GM12878 (cell line): ENCODE data around the gene ZDHHC14.

Source experiments
- ATF2 ChIP-seq: IDR thresholded peaks from 2 replicates; pipeline ENCODE4 v1.6.1; 2012; ENCODE audit warnings: low read length, inconsistent platforms
- ATF3 ChIP-seq: IDR thresholded peaks from 2 replicates; pipeline ENCODE4 v1.6.1; 2011; ENCODE audit warnings: low read depth, mild to moderate bottlenecking, low read length, moderate library complexity, borderline replicate concordance; ENCODE audit errors: extremely low read depth
- BCL11A ChIP-seq: IDR thresholded peaks from 2 replicates; pipeline ENCODE4 v1.6.1; 2011; ENCODE audit warnings: low read depth, low read length
- CREB1 ChIP-seq: IDR thresholded peaks from 2 replicates; pipeline ENCODE4 v1.6.1; 2012; ENCODE audit warnings: low read depth, mild to moderate bottlenecking, inconsistent platforms
- EZH2 ChIP-seq: IDR thresholded peaks from 2 replicates; pipeline ENCODE4 v1.6.1; 2012; ENCODE audit warnings: low read depth, mild to moderate bottlenecking, control low read depth, inconsistent platforms, low read length, borderline replicate concordance; ENCODE audit not compliant: control insufficient read depth
- FOS ChIP-seq: IDR thresholded peaks from 3 replicates; pipeline ENCODE4 v1.6.1; 2011; ENCODE audit warnings: borderline replicate concordance; ENCODE audit not compliant: insufficient read length; ENCODE audit errors: extremely low read depth
- HDAC2 ChIP-seq: fragments of 200-600 bp; sonication (generic); IDR thresholded peaks from 2 replicates; pipeline ENCODE4 v1.6.1; 2017
- POLR2A ChIP-seq: IDR thresholded peaks from 2 replicates; pipeline ENCODE4 v1.6.1; 2011; ENCODE audit warnings: low read depth, mild to moderate bottlenecking, low read length
- TAF1 ChIP-seq: IDR thresholded peaks from 2 replicates; pipeline ENCODE4 v1.6.1; 2011; ENCODE audit warnings: mild to moderate bottlenecking, low read depth, low read length, borderline replicate concordance
- TBL1XR1 ChIP-seq: IDR thresholded peaks from 2 replicates; pipeline ENCODE4 v1.6.1; 2012; ENCODE audit warnings: low read depth, low read length, improper control_type of control experiment
- TCF12 ChIP-seq: IDR thresholded peaks from 2 replicates; pipeline ENCODE4 v1.6.1; 2011; ENCODE audit warnings: low read depth, mild to moderate bottlenecking, low read length
- TF ChIP-seq, protein P1 (sequence below), 3 experiments: IDR thresholded peaks in 2 of 3; conservative IDR thresholded peaks in 1 of 3; 2 replicates each; pipeline ENCODE4 v1.5.1; 2011; ENCODE audit warnings: low read depth in 3 of 3, low read length in 3 of 3, mild to moderate bottlenecking in 3 of 3, control low read depth in 2 of 3, moderate library complexity in 2 of 3, inconsistent platforms in 1 of 3, mixed read lengths in 1 of 3; ENCODE audit not compliant: control insufficient read depth in 2 of 3, insufficient read depth in 1 of 3; ENCODE audit errors: extremely low read depth in 1 of 3
- TF ChIP-seq, protein P2 (sequence below): IDR thresholded peaks from 2 replicates; pipeline ENCODE4 v1.6.1; 2011; ENCODE audit warnings: low read depth, low read length, improper control_type of control experiment, borderline replicate concordance

- TF ChIP-seq ATF3 (no peak), ATF2 (no peak), FOS (no peak), TBL1XR1 (no peak), HDAC2 (no peak), EZH2 (no peak), CREB1 (no peak), TAF1 (no peak), BCL11A (no peak), POLR2A (no peak), TCF12 (no peak)
- TF ChIP-seq, protein P1, sequence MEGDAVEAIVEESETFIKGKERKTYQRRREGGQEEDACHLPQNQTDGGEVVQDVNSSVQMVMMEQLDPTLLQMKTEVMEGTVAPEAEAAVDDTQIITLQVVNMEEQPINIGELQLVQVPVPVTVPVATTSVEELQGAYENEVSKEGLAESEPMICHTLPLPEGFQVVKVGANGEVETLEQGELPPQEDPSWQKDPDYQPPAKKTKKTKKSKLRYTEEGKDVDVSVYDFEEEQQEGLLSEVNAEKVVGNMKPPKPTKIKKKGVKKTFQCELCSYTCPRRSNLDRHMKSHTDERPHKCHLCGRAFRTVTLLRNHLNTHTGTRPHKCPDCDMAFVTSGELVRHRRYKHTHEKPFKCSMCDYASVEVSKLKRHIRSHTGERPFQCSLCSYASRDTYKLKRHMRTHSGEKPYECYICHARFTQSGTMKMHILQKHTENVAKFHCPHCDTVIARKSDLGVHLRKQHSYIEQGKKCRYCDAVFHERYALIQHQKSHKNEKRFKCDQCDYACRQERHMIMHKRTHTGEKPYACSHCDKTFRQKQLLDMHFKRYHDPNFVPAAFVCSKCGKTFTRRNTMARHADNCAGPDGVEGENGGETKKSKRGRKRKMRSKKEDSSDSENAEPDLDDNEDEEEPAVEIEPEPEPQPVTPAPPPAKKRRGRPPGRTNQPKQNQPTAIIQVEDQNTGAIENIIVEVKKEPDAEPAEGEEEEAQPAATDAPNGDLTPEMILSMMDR (IDR thresholded peaks at IDR 0.05 in 2 of 3, conservative IDR thresholded peaks at IDR 0.05 in 1 of 3; ENCODE audit: control insufficient read depth in 2 of 3, extremely low read depth in 1 of 3, insufficient read depth in 1 of 3, low read depth in 3 of 3, low read length in 3 of 3), result no peak
- TF ChIP-seq, protein P2, sequence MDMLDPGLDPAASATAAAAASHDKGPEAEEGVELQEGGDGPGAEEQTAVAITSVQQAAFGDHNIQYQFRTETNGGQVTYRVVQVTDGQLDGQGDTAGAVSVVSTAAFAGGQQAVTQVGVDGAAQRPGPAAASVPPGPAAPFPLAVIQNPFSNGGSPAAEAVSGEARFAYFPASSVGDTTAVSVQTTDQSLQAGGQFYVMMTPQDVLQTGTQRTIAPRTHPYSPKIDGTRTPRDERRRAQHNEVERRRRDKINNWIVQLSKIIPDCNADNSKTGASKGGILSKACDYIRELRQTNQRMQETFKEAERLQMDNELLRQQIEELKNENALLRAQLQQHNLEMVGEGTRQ, result no peak
Measured at GRCh38 chr6:157668009-157668401, 287.0 kb downstream of the ZDHHC14 start.
